Measurements from ENCODE around the gene LCN12.

Gene LCN12

DNA sequence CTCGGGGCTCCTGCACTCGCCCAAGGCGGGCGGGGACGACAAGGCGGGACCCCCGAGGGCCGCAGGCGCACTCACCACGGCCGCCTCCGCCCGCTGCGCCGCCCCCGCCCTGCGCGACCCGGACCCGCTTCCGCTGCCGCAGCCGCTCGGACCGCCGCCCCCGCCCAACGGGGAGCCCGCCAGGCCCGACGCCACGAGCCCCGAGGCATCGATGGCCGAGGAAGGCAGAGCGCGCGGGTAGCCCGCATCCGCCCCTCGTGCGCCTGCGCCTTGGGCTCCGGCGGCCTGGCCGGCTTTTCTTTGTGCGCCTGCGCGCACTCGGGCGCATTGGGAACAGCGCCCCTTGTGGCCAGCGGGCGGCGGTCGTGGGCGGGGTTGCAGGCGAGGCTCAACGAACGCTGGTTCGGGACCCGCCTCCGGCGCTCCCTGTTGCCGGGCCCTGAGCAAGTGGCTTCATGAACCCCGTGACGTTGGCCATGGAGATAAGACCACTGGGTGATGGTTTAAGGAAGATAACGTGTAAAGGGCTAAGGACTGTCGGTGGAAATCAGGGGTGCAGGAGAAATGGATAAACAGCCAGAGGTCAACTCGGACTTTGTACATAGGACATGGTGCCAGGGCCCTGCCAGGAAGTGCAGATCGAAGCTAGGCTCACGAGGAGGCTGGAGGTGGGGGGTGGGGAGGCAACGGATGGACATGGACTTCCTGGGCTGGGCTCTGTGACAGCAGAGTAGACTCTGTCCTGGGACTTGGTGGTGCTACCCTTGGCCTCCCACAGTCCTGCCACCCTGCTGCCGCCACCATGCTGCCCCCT, 7.3 kb upstream of the LCN12 start, which contains the start of the genes C8G and FBXW5:
Gene C8G, plus strand, starts transcription at position 725 of the 814 bp plus-strand sequence. Its CDS starts 78 bp downstream, at position 803.
Gene FBXW5, minus strand, starts transcription at position 220 of the 814 bp plus-strand sequence. CDS start 655 bp downstream, outside the sequence.
- FAIRE-seq (peak; percentile 81), DNase-seq (ENCODE audit: low spot score) (peak; percentile 100)

GRCh38 chr9:136945333-136946227, 6.5 kb upstream of the LCN12 start:
- no peak for FAIRE-seq
- no peak for DNase-seq (ENCODE audit: low spot score)

DNA sequence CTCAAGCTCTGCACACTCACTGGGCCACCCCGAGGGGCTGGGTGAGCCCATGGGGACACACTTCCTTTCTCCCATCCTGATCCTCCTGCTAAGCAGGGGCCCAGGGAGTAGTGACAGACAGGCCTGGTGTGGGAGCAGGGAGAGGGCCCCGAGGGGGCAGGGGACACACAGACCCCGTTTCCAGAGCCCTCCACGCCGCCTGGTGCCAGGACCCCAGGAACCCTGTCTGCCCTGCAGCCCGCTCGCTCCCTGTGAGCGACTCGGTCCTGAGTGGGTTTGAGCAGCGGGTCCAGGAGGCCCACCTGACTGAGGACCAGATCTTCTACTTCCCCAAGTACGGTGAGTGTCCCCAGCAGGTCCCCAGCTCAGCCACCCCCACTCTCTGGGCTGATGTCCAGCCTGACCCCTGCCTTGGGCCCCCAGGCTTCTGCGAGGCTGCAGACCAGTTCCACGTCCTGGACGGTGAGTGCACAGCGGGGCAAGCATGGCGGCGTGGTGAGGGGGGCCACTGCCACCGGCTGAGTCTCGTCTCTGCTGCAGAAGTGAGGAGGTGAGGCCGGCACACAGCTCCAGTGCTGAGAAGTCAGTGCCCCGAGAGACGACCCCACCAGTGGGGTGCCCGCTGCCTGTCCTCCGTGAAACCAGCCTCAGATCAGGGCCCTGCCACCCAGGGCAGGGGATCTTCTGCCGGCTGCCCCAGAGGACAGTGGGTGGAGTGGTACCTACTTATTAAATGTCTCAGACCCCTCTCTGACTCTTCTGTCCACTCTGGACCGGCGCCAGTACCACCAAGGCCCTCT, 5.6 kb upstream of the LCN12 start:
- DNase-seq (ENCODE audit: low spot score) (no peak), FAIRE-seq (no peak)

- DNase-seq (ENCODE audit: low spot score) (no peak), FAIRE-seq (no peak)
Measured at GRCh38 chr9:136947028-136947891, 4.8 kb upstream of the LCN12 start.

GRCh38 chr9:136947955-136948510, 4.0 kb upstream of the LCN12 start:
- no peak for FAIRE-seq
- DNase-seq (ENCODE audit: low spot score) = no peak

- DNase-seq (ENCODE audit: low spot score) = no peak
- no peak for FAIRE-seq
Measured at GRCh38 chr9:136949239-136949816, 2.7 kb upstream of the LCN12 start.

GRCh38 chr9:136949817-136950655, 2.0 kb upstream of the LCN12 start:
- peak; percentile 99 for DNase-seq (ENCODE audit: low spot score)

GRCh38 chr9:136950656-136951276, 1.3 kb upstream of the LCN12 start:
- DNase-seq (ENCODE audit: low spot score) (no peak), FAIRE-seq (no peak)

More at GRCh38 chr9:136949817-136950655, 2.0 kb upstream of the LCN12 start:
- FAIRE-seq = peak; percentile 97

DNA sequence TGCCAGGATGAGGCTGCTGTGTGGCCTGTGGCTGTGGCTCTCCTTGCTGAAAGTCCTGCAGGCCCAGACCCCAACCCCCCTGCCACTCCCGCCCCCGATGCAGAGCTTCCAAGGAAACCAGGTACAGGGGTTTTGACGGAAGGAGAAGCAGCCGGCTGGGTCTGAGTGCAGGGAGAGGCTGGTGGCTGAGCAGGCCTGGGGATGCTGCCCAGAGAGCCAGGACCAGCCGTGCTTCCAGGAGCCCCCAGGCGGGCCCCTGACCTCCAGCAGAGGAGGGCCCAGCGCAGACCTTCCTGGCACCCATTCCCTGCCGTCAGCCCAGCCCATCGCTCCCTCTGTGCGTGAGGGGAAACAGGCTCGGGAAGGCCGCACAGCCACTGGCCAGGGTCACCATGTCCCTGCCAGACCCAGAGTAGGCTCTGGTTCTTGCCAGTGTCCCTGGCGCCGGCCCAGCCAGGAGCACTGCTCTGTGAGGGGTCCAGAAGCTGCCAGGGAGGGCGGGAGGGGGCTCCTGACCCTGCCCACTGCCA, 313 bp downstream of the LCN12 start:
- FAIRE-seq (no peak), DNase-seq (ENCODE audit: low spot score) (no peak)

DNA sequence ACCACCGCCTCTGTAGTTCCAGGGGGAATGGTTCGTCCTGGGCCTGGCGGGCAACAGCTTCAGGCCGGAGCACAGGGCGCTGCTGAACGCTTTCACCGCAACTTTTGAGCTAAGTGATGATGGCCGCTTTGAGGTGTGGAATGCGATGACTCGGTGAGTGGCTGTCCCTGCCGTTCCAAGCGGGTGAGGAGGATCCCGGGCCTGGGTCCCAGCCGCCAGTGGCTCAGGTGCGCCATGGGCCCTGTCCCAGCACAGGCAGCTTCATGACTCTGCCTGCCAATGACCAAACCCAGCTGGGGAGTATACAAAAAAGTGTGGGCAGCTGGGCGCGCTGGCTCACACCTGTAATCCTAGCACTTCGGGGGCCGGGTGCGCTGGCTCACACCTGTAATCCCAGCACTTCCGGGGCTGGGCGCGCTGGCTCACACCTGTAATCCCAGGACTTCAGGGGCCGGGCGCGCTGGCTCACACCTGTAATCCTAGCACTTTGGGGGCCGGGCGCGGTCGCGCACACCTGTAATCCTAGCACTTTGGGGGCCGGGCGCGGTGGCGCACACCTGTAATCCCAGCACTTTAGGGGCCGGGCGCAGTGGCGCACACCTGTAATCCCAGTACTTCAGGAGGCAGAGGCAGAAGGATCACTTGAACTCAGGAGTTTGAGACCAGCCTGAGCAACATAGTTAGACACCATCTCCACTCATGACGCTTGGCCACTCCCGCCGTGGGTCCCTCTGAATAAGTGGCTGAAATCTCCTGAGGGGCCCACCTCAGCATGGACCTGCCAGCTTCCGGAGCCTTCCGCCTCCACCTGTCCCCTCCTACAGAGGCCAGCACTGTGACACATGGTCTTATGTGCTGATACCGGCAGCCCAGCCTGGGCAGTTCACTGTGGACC, 1.1 kb downstream of the LCN12 start:
- FAIRE-seq (no peak), DNase-seq (ENCODE audit: low spot score) (no peak)

DNA sequence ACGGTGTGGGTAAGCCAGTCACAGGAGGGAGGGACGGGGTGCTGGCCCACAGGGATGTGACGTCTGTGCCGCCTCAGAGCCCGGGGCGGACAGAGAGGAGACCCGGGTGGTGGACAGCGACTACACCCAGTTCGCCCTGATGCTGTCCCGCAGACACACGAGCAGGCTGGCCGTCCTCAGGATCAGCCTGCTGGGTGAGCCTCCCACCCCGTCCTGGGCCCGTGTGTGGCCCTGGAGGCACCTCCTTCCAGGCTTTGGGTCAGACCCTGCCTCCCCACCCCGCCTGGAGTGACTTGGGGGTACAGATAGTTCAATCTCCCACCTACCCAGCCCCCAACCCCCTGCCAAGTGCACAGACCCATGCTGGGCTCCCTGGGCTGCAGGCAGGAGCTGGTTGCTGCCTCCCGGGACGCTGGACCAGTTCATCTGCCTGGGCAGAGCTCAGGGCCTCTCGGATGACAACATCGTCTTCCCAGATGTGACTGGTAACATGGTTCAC, 1.7 kb downstream of the LCN12 start:
- no peak for DNase-seq (ENCODE audit: low spot score)

DNA sequence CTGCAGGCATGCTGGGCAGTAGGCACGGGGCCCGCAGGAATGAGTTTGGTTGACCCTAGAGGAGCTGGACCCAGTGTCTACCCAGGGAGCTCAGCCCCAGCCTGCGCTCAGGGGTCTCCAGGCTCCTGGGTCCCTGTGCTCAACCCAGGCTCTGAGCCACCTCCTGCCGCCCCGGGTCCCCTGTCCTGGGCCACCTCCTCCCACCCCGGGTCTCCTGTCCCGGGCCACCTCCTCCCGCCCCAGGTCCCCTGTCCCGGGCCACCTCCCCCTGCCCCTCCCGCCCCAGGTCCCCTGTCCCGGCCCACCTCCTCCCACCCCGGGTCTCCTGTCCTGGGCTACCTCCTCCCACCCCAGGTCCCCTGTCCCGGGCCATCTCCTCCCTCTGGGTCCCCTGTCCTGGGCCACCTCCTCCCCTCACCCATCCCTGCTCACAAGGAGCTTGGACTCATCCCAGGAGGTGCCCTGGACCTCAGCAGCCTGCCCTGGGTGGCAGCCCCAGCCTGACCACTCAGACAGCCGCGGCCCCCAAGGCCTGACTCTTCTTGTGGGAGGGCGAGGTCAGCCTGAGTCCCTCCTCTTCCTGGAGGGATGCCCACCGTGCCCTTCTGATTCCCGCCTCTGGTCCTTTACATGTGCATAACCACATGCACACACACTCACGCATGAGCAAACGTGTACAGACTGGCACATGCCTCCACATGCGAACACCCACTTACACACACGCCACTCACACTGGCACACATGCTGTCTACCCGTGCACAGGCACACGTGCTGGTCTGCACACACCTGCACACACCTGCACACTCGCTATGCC, 2.4 kb downstream of the LCN12 start:
- peak; percentile 17 for FAIRE-seq

More for the DNA sequence above, 1.7 kb downstream of the LCN12 start:
- no peak for FAIRE-seq

GRCh38 chr9:136955202-136955942, 3.3 kb downstream of the LCN12 start:
- DNase-seq (ENCODE audit: low spot score) (no peak), FAIRE-seq (no peak)

More for the DNA sequence above, 2.4 kb downstream of the LCN12 start:
- DNase-seq (ENCODE audit: low spot score) = no peak

GRCh38 chr9:136955943-136956335, 3.9 kb downstream of the LCN12 start:
- DNase-seq (ENCODE audit: low spot score) = no peak
- FAIRE-seq = no peak

DNA sequence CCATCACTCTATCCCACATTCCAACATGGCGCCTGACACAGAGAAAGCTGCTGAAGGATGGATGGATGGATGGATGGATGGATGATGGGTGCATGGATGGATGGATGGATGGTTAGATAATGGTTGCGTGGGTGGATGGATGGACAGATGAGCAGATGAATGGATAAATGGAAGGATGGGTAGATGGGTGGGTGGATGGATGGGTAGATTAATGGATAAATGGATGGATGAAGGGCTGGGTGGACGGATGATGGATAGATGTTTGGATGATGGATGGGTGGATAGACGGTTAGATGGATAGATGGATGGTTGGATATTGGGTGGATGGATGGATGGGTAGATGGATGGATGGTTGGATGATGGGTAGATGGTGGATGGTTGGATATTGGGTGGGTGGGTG, 4.5 kb downstream of the LCN12 start:
- no peak for FAIRE-seq
- DNase-seq (ENCODE audit: low spot score) = no peak
